Activated CD8-positive, alpha-beta memory T cell treated with anti-CD3 and anti-CD28 coated beads for 48 hours (primary cell): Measurements from ENCODE around the gene NABP1.

ENCODE experiments used
- DNase-seq, 3 experiments: peaks; one replicate each; pipeline ENCODE4 v3.0.0-alpha.2; 2020; ENCODE audit warnings: low read depth in 2 of 3, low spot score in 2 of 3

The NABP1 gene

DNA sequence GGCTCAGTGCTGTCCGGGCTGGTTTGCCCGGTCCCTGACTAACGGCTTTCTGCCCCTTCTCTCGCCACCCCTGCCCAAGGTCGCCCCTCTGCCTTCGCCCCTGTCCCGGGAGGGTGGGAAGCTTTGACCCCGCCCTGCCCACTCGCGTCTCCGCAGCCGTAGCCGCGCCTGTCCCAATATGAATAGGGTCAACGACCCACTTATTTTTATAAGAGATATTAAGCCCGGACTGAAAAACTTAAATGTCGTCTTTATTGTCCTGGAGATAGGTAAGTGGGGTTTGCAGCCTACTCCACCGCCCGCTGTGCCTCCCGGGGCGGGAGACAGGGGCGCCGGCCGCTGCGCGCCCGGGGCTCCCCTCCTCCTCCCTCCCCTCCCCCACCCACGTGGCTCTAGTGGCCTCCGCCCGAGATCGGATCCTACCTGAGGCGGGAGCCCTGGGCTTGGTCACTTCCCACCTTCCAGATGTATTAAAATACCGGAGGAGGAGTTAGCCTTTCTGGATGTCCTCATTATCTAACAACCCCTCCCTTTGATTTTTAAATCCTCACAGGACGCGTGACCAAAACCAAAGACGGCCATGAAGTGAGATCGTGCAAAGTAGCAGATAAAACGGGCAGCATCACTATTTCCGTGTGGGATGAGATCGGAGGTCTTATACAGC lies 633 bp downstream of the NABP1 start:
- DNase-seq, result peak; percentile 56 to 71 (median 57)

DNA sequence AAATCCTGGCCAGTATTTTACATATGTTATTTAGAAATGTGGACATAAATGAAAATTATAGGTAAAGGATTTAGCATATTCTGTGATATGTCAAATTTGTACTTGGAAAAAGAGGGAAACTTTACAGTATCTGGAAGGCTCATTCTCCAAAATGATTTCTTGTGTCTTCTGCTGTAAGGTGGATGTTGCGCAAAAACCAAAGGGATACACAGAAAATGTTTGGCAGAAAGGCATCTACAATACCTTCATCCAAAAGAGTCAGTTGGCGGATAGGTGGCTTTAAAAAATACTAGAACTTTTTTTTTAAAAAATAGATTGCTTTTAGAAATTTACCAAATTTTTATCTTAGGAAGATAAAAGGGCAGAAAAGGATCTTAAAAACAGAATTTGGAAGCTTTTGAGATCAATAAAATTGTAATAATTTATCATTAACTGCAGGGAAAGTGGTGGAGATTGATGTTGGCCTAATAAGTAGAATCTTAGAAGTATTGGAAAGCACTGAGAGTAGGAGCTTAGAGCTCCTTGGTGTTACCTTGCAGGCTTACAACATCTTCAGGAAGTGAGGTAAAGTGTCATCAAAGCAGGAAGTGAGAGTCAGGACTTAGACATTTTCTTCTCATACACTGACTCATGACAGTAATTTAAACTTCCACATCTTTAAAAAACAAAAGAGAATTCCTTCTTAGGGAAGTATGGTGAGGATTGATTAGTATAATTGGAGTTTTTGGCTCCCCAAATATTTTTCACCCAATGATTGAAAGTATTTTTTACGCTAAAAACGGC lies 2.1 kb downstream of the NABP1 start:
- no peak for DNase-seq

DNA sequence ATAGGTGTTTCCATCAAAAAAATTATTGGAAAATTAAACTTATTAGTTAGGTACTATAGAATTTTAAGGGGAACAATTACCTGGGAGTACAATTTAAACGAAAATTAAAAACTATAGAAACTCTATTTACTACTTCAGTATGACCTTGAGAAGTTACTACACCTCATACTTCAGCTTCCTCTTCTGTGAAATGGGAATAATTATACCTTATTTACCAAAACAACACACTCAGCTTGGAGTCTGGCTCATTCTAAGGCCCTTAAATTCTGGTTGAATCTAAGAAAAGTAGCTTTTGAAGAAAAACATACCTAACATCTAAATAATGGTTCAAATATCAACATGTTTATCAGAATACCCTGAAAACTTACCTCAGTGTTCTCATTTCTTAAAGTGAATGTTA lies 2.7 kb downstream of the NABP1 start:
- DNase-seq, result no peak

DNA sequence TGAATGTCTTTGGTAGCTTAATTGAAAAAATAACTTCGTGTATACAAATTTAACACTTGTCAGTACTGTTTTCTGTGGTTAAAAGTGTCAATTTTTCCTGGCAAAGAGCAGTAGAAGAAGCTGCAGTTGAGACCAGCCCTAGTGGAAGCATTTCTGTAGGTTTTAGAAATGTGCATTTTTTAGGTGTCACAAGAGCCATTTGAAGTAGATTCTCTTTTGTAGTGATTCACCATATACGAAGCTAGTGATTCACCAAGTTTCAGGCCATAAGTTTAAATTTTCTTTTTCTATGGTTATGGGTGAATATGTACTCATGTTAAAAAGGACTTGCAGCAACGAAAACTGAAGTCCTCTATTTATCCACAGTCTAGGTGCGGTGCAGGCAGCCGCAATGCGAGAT lies 4.2 kb downstream of the NABP1 start:
- no peak for DNase-seq

DNA sequence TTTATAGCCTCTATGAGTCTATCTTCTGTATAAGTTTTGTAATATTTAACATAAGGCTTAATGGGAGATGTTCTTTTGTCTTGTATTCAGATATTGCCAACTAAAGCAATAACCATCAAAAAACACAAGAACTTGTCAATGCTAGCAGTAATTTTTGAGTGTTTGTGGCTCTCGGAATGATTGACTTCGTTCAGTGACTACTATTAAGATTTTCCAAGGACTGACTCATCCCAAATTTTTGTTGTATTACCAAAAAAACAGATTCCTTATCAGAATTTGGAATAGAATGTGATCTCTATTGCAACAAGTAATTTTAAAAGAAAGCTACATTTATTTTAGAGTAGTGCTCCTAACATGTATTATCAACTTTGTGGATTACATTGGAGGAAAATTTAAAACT lies 8.1 kb downstream of the NABP1 start:
- no peak for DNase-seq

DNA sequence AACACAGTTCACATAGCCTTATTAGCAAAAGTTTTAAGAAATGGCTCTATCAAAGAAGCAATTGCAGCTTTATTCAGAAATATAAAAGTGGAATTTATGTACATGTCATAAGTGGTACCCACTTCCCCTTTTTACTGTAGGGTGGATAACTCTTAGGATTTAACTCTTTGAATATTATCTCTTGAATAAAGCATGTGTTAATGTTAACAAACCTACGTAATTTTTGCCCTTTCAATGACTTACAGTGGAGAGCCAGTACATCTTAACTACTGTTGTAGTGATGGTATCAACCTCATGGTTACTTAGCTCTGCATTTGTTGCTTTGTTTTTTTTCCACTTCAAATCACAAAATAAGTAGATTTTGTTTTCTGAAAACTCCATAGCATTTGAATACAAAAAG lies 8.8 kb downstream of the NABP1 start:
- DNase-seq, result no peak

DNA sequence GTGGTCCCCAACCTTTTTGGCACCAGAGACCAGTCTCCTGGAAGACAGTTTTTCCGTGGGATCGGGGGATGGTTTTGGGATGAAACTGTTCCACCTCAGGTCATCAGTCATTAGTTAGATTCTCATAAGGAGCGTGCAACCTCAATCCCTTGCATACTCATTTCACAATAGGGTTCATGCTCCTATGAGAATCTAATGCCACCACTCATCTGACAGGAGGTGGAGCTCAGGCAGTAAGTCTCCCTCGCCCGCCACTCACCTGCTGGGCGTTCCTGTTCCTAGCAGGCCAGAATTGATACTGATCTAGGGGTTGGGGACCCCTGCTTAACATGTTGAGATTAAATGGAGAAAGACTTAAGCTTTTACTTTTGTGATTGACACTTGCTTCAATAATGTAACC lies 9.9 kb downstream of the NABP1 start:
- DNase-seq, result no peak

DNA sequence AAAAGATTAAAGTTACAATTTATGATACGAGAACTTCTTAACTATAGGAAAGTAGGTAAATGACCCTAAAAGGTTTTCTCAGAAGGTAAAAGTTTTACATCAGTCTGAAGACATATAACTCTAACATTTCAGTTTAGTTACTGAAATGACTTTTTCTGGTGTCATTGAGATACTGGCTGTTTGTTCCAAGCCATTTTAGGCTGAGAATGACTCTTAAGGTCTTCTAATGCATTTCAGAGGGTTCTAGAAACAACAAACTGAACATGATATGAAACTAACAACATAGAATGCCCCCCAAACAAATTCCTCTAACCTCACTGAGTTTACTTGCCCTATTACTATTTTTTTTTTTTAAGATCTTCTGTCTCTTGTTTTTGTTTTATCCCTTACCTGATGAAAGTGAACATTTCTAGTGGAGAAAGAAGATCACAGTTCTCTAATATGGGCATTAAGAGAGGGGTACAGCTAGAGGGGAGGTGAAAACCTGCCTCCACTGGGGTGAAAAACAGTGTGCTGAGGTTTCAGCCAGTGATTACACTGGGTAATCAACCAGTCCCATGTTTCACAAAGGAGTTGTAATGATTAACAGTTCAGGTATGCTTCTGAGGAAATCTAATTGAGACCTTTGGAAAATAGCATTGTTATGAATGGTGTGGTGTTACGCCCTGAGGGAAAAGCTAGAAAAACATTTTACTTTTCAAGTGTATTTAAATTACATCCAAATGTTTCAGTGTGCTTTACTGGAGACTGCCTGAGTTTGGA lies 11.2 kb downstream of the NABP1 start:
- no peak for DNase-seq

DNA sequence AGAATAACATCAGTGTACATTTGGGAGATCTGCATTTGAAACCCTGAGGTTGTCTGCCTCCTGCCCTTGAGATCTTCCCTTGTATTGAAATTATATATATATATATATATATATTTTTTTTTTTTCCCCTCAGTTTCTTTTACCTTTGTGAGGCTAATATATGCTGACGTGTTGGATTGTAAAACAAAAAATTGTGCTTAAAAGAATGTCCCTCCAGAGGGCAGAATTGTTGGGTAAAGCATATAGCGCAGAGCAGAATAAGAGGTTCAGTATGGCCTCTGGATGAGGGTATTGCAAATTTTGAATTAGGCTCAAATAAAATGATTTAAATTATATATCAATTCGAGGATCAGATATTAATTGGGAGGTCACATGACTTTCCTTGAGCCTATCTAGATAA lies 12.4 kb downstream of the NABP1 start:
- DNase-seq, result no peak

DNA sequence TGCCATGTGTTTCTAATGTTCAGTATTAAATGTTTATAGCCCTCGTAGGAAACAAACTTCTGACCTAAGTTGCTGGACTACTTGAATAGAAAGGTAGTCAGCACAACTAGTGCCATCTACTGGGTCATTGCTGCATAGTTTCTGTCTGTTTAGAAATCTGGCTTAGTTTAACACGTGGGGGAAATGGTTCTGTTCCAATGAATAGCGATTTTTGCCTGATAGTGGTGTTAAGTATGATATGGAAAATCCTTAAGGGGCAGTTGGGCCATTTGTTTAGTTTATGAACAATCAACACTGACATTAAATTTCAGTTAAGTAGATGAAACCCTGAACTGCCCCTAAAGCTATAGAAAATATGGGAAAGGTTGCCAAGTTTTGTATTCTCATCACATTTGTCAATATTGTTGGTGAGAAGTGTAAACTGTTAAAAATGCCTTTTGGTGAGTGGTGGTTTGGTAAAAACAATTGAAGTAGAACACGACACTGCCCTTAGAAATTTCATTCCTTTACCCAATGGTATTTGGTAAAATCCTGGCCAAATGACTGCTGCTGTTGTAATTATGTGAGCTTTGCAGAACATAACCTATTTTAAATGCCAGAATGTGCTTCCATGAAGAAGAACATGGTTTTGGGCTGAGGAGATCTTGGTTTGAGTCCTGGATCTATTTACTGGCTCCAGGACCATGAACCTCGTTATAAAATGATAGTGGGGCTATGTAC lies 13.2 kb downstream of the NABP1 start:
- no peak for DNase-seq

DNA sequence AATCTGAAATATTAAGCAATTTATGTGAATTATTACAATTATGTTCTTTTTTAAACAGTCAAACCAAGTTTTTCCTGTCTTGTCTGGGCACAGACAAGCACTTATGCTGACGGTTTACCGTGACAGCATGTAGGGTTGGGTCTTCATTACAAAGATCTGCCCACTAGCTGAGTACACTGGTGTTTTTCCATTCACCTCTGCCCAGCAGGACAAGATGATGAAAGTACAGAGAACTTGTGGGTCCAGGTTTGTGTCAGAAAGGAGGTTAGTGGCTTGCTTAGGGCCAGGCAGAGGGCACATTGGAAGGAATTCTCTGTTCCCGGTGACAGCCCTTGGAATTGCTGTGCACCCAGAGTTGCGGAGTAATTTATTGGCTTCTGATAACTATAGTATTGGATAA lies 14.0 kb downstream of the NABP1 start:
- DNase-seq, result no peak

DNA sequence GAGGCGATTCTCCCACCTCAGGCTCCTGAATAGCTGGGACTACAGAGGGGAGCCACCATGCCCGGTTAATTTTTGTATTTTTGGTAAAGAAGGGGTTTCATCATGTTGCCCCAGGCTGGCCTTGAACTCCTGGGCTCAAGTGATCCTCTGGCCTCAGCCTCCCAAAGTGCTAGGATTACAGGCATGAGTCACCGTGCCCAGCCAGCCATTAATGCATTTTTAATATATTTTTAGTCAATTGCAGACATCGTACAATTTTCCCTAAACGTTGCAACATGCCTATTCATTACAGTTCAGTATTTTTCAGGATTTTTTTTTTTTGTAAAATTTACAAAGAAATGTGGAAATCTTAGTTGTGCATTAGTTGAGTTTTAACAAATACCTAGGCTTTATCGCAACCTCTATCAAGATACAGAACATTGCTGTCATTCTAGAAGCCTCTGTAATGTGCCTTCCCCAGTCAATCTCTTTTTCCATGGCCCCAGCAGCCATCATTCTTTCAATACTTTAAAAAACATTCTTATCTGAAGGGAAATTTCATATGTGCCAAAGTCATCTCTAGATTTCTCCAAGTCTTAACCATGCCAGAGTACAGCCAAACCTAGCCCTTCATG lies 14.7 kb downstream of the NABP1 start:
- DNase-seq, result no peak

DNA sequence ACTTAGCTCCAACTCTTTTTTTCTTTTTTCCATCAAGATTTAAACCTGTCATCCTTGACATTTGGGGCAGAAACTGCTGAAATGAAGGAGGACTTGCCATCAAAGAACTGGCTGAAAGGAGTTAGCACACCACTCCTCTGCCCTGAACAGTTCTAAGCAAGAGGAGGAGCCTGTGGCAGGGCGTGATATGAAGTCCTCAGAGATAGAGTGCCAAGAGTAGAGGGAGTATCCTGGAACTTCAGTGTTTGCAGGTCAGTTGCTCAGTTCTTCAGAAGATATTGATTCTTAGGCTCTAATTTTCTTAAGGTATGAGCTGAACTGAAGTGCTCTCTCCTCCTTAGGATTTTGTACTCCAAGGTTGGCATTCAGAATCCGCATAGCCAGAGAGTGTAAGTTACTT lies 15.2 kb downstream of the NABP1 start:
- DNase-seq, result no peak

DNA sequence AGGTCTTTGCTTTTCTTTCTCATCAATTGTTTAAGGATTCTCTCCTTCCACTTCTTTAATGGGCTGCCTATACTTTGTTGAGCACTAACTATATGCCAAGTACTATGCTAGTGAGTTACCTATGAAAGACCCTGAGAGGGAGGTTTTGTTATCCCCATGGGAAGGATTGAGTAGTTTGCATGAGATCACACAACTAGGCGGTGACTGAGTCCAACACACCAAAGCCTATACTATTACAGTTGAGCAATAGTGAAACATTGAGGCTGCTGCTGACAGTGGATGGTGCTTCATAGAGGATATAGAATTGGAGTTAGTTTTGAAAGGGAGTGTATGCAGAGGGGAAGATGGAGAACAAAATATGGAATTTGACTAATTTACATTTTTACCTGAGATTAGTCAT lies 15.8 kb downstream of the NABP1 start:
- no peak for DNase-seq

DNA sequence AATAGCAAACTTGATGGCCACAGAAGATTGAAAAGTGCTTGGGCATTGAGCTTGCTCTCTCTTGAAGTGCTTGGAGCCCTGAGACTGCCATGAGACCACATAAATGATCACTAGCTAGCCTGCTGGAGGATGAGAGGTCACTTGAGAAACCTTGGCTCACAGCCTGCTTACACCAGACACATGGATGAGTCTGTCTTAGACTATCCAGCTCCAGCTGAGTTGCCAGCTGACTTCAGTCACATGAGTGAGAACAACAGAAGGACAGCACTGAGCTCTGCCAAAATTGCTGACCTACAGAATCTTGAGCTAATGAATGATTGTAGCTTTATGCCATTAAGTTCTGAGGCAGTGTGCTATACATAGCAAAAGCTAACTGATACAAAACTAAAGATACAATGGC lies 18.1 kb downstream of the NABP1 start:
- no peak for DNase-seq

DNA sequence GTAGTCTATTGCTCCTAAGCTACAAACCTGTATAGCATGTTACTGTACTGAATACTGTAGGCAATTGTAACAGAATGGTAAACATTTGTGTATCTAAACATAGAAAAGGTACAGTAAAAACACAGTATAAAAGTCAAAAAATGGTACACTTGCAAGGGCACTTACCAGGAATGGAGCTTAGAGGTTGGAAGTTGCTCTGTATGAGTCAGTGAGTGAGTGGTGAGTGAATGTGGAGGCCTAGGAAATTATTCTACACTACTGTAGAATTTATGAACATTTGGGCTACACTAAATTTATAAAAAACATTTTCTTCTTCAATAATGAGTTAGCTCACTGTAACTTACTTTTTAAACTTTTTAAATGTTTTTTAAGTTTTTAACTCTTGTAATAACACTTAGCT lies 19.0 kb downstream of the NABP1 start:
- no peak for DNase-seq

DNA sequence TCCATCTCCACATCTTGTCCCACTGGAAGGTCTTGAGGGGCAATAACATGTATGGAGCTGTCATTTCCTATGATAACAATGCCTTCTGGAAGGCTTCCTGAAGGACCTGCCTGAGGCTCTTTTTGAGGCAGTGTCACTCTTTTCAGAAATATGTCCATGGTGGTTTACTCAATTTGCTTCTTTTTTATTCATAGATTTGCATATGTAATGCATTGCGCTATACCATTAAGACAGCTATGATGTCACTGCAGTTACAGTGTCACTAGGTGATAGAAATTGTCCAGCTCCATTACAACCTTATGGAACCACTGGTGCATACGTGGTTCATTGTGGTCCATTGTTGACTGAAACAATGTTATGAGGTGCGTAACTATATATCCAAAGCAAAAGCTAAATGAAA lies 19.9 kb downstream of the NABP1 start:
- DNase-seq, result no peak

DNA sequence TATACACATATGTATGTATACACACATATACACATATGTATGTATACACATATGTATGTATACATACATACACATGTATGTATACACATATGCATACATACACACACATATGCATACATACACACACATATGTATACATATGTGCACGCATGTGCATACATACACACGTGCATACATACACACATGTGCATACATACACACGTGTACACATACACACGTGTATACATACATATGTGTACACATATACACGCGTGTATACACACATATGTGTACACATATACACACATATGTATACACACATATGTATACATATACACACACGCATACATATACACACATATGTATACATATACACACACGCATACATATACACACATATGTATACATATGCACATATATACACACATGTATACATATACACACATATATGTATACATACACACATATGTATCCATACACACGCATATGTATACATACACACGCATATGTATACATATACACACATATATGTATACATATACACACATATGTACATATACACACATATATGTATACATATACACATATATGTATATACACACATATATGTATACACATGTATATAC lies 21.5 kb downstream of the NABP1 start:
- no peak for DNase-seq

DNA sequence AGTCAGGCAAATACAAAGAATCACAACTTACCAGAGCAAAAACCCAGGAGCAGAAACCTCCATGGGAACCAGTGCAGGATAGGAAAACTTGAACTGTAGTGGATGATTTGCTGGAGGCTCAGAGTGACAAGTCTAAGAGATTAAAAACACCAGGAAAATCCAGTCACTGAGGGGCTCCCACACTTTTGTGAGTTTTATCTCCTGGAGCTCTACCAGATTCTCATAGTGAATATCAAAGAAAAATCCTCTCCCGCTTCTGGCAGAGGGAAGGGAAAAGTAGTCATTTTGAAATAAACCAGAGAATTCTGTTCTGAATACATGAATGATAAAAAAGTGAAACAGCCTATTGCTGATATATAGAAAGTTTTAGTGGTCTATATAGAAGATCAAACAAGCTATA lies 23.1 kb downstream of the NABP1 start:
- no peak for DNase-seq

DNA sequence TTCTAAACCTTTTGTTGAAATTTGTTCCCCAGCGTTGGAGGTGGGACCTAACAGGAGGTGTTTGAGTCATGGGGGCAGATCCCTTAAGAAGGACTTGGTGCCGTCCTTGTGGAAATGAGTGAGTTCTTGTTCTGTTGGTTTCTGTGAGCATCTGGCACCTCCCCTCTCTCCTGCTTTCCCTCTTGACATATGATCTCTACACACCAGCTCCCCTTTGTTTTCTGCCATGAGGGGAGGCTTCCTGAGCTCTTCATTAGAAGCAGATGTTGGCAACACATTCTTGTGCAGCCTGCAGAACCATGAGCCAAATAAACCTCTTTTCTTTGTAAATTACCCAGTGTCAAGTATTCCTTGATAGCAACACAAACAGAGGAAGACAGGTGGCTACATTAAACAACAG lies 23.8 kb downstream of the NABP1 start:
- no peak for DNase-seq
